CD4-positive, alpha-beta T cell (primary cell): Measurements from ENCODE around the gene CTXND1. TPM values are rescaled to one million over a fixed set of nuclear protein-coding genes. Genes with fewer than 3 reads are reported as not detected.

Experiments
- ATAC-seq: fragments of 200-7000 bp; cut with Tn5 transposase; one replicate; pipeline ENCODE4 v1.10.0; 2022; ENCODE audit warnings: mild to moderate bottlenecking; ENCODE audit not compliant: poor library complexity
- CTCF ChIA-PET: fragments of 350-600 bp; sonication (Branson Sonifier 250); formaldehyde crosslinking; loops from one replicate; lab custom pipeline; 2021; ENCODE audit warnings: antibody characterized with exemption, inconsistent platforms; lab: Charles Lee
- POLR2A ChIA-PET: fragments of 350-600 bp; sonication (Branson Sonifier 250); formaldehyde crosslinking; loops from one replicate; lab custom pipeline; 2021; ENCODE audit warnings: antibody characterized with exemption, inconsistent platforms; lab: Charles Lee
- DNase-seq, 14 experiments: peaks; one replicate each; pipeline ENCODE4 v3.0.0-alpha.2; 2013 to 2020; ENCODE audit warnings: mixed read lengths in 2 of 14
- H3K27ac ChIP-seq, 2 donors: one replicate each; pipeline versions ENCODE4 v1.5.1 to v1.7.0; 2013; ENCODE audit warnings: low read length in 2 of 2, low read depth in 1 of 2, mild to moderate bottlenecking in 1 of 2
- H3K27me3 ChIP-seq, 2 experiments: 1 replicate in 1 of 2; 2 replicates in 1 of 2; pipeline versions ENCODE4 v1.6.1 to v1.7.0; 2013; ENCODE audit warnings: low read length in 2 of 2, control low read depth in 1 of 2, mild to moderate bottlenecking in 1 of 2, moderate library complexity in 1 of 2; ENCODE audit not compliant: insufficient read depth in 2 of 2, control insufficient read depth in 1 of 2
- H3K36me3 ChIP-seq: one replicate; pipeline ENCODE4 v1.6.1; 2013; ENCODE audit warnings: low read length, control low read depth; ENCODE audit not compliant: insufficient read depth
- H3K4me1 ChIP-seq: one replicate; pipeline ENCODE4 v1.6.1; 2013; ENCODE audit warnings: low read length, control low read depth; ENCODE audit not compliant: insufficient read depth
- H3K4me3 ChIP-seq: one replicate; pipeline ENCODE4 v1.5.1; 2013; ENCODE audit warnings: mild to moderate bottlenecking, low read length, moderate library complexity
- H3K9me3 ChIP-seq, 2 experiments: 1 replicate in 1 of 2; 2 replicates in 1 of 2; pipeline versions ENCODE4 v1.6.1 to v1.7.0; 2013; ENCODE audit warnings: low read length in 2 of 2, mild to moderate bottlenecking in 2 of 2, control low read depth in 1 of 2, moderate library complexity in 1 of 2; ENCODE audit not compliant: control insufficient read depth in 1 of 2, insufficient read depth in 1 of 2
- H3K27ac Mint-ChIP-seq: one replicate; pipeline ENCODE4 v1.8.0; 2020; ENCODE audit warnings: mixed read lengths
- H3K27me3 Mint-ChIP-seq: one replicate; pipeline ENCODE4 v1.8.0; 2021; ENCODE audit warnings: mixed read lengths
- H3K36me3 Mint-ChIP-seq: one replicate; pipeline ENCODE4 v1.8.0; 2021; ENCODE audit warnings: low read depth, mixed read lengths
- H3K4me1 Mint-ChIP-seq: one replicate; pipeline ENCODE4 v1.8.0; 2021; ENCODE audit warnings: low read depth, mixed read lengths
- H3K4me3 Mint-ChIP-seq: one replicate; pipeline ENCODE4 v1.8.0; 2020; ENCODE audit warnings: mild to moderate bottlenecking, mixed read lengths
- H3K9me3 Mint-ChIP-seq: one replicate; pipeline ENCODE4 v1.8.0; 2020; ENCODE audit warnings: mixed read lengths
- intact Hi-C, 2 experiments: fragments of 100-400 bp; cut with DNase I in 1 of 2; cut with micrococcal nuclease in 1 of 2; formaldehyde crosslinking; loops; one replicate each; pipeline versions ENCODE4 v1.15.1 to v1.9.0; 2023 to 2025; cut with DNase I, micrococcal nuclease
- total RNA-seq, 174 experiments: library from RNA in 2 of 174; stranded (reverse) in 2 of 174; gene quantifications; one replicate each; pipeline ENCODE4 v1.2.3 and lab custom pipeline; 2021 to 2026
- TF ChIP-seq, protein P1 (sequence below): fragments of 200-600 bp; IDR thresholded peaks from one replicate; pipeline ENCODE4 v1.8.0; 2022; ENCODE audit warnings: antibody characterized with exemption, mild to moderate bottlenecking

The CTXND1 gene
- total RNA-seq, 2 experiments from 2014 or later, result not detected

- H3K27ac ChIP-seq, result no peak overlapping the region
- no peaks in the 10 kb centered on the region for H3K9me3 ChIP-seq
- Mint-ChIP-seq H3K4me1 (no peaks in the 10 kb centered on the region), H3K36me3 (no peaks in the 10 kb centered on the region), H3K4me3 (no peak overlapping the region), H3K9me3 (no peaks in the 10 kb centered on the region), H3K27me3 (peaks cover 61% of the 10 kb centered on the region), H3K27ac (no peak overlapping the region)
- TF ChIP-seq, protein P1, sequence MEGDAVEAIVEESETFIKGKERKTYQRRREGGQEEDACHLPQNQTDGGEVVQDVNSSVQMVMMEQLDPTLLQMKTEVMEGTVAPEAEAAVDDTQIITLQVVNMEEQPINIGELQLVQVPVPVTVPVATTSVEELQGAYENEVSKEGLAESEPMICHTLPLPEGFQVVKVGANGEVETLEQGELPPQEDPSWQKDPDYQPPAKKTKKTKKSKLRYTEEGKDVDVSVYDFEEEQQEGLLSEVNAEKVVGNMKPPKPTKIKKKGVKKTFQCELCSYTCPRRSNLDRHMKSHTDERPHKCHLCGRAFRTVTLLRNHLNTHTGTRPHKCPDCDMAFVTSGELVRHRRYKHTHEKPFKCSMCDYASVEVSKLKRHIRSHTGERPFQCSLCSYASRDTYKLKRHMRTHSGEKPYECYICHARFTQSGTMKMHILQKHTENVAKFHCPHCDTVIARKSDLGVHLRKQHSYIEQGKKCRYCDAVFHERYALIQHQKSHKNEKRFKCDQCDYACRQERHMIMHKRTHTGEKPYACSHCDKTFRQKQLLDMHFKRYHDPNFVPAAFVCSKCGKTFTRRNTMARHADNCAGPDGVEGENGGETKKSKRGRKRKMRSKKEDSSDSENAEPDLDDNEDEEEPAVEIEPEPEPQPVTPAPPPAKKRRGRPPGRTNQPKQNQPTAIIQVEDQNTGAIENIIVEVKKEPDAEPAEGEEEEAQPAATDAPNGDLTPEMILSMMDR, result no peak
- peaks cover 9 to 16% of the 10 kb centered on the region in 2 experiments for H3K27me3 ChIP-seq
- intact Hi-C loops, result no loop called here
- H3K4me3 ChIP-seq, result no peak overlapping the region
- no peaks in the 10 kb centered on the region for H3K36me3 ChIP-seq
- H3K4me1 ChIP-seq, result no peaks in the 10 kb centered on the region
- ATAC-seq (no peak), DNase-seq (no peak)
- ChIA-PET POLR2A (no interaction called here), CTCF (no interaction called here)
Observed at GRCh38 chr15:80240276-80240675, 11.7 kb downstream of the CTXND1 start.

DNA sequence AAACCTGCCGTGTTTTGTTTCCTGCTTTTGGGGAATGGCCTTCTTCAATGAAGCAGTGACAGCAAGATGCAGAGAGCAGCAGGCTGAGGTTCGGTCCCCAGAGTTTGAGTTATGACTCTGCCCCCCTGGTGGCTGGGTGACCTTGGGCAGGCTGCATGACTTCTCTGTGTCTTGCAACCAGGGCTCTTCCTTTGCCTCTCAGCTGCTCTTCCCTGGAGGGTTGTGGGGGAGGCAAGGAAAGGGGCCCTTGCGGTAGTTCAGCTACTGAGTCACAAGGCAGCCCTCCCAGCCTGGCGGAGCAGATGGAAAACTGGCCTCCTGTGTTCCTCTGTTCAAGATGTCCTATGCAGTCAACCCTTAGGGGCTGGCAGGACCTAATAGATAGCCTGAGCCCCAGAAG is 17.1 kb downstream of the CTXND1 start:
- intact Hi-C loops, result no loop called here
- Histone ChIP-seq H3K36me3 (no peaks in the 10 kb centered on the region), H3K4me1 (no peaks in the 10 kb centered on the region), H3K27ac (no peak overlapping the region), H3K9me3 (no peaks in the 10 kb centered on the region), H3K4me3 (no peak overlapping the region), H3K27me3 (peaks cover 9 to 12% of the 10 kb centered on the region in 2 experiments)
- H3K27me3 Mint-ChIP-seq, result peaks cover 43% of the 10 kb centered on the region
- H3K36me3 Mint-ChIP-seq, result no peaks in the 10 kb centered on the region
- H3K4me3 Mint-ChIP-seq, result no peak overlapping the region
- ChIA-PET POLR2A (no interaction called here), CTCF (no interaction called here)
- H3K27ac Mint-ChIP-seq, result no peak overlapping the region
- peak in 13 of 14 experiments; percentile 2 to 52 (median 25) for DNase-seq
- TF ChIP-seq, protein P1, result peak; percentile 17
- H3K9me3 Mint-ChIP-seq, result no peaks in the 10 kb centered on the region
- H3K4me1 Mint-ChIP-seq, result no peaks in the 10 kb centered on the region
- no peak for ATAC-seq

GRCh38 chr15:80233581-80233980 is 18.4 kb downstream of the CTXND1 start:
- ChIA-PET CTCF (no interaction called here), POLR2A (no interaction called here)
- DNase-seq (no peak), ATAC-seq (no peak)
- peaks cover 52% of the 10 kb centered on the region for H3K27me3 Mint-ChIP-seq
- Histone ChIP-seq H3K36me3 (no peaks in the 10 kb centered on the region), H3K9me3 (no peaks in the 10 kb centered on the region), H3K4me1 (no peaks in the 10 kb centered on the region), H3K4me3 (no peak overlapping the region), H3K27me3 (peaks cover 9 to 12% of the 10 kb centered on the region in 2 experiments), H3K27ac (no peak overlapping the region)
- TF ChIP-seq, protein P1, result no peak
- intact Hi-C loops, result no loop called here
- no peaks in the 10 kb centered on the region for H3K9me3 Mint-ChIP-seq
- no peaks in the 10 kb centered on the region for H3K4me1 Mint-ChIP-seq
- H3K27ac Mint-ChIP-seq, result no peak overlapping the region
- H3K36me3 Mint-ChIP-seq, result no peaks in the 10 kb centered on the region
- no peak overlapping the region for H3K4me3 Mint-ChIP-seq
